Measurements from ENCODE around the gene PRSS50.
"Not testable (repeated sequence)": the region's sequence is repeated elsewhere in the genome, so short reads cannot be mapped to it uniquely, and the experiment has no call there.

Gene PRSS50

DNA sequence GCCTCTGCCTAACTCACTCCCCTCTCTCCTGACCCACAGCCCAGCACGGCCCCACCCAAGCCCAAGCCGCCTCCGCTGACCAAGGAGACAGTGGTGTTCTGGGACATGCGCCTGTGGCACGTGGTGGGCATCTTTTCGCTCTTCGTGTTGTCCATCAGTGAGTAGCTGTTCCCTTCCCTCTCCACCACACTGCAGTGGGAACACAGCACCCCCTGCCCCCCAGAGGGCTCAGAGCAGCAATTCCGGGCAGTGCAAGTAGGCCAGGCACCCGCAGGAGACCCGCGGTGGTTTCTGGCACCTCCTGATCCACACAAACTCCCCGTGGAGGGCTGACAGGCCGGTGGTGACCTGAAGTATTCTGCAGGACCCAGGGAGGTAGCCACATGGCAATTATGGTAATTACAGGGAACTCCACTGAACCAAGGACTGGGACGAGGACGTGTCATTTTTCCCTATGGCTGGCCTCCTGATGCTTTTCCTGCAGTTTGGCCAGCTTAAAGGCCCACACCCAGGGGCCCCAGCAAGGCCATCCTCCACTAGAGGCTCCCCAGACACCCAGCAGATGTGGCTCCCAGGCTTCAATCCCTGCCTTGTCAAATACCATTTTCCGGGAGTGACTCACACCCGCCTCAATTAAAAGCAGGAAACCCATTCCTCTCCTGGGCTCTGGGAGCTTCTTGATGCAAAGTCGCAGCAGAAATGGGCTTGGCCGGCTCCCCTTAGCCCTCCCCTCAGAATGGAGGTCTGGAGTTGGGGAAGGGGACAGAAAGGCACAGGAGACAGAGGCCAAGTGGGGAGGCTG lies 11.7 kb downstream of the PRSS50 start:
- peaks cover 2% of the 10 kb centered on the region for H3K4me1 ChIP-seq (ENCODE audit: control insufficient read depth, insufficient read depth, low read length)
- no peaks in the 10 kb centered on the region for H3K36me3 ChIP-seq (ENCODE audit: insufficient read depth, low read length)
- no peak overlapping the region for H3K4me2 ChIP-seq (ENCODE audit: low read length)
- H3K9ac ChIP-seq (ENCODE audit: low read depth, low read length): no peak overlapping the region
- H3K27me3 ChIP-seq (ENCODE audit: control insufficient read depth, insufficient read depth, low read length): peaks cover 37% of the 10 kb centered on the region
- H3K9me3 ChIP-seq (replicated peaks; ENCODE audit: low read length): no peaks in the 10 kb centered on the region
- no peak overlapping the region for H3K4me3 ChIP-seq (ENCODE audit: low read length)

DNA sequence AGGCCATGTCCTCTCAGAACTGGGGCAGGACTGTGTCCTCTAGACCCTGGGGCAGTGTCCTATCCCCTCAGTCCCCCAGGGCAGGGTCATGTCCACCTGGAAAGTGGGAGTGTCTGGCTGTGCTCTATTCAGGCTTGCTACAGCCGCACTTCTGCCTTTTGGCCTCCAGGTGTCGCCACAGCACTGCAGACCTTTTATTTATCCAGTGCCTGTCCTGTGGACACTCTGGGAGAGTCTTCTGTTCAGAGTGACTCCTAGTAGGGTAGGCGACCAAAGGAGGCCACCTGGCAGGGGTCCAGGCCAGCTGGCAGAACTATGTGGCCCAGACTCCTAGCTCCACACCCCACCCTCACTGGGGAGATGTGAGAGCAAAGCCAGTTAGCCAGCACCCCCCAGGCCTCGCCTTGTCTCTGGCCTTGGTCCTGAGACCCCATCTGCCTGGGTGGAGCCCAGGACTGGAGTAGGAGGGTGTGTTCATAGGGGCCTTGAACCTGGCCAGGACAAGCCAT lies 12.6 kb downstream of the PRSS50 start:
- H3K9me3 ChIP-seq (replicated peaks; ENCODE audit: low read length): no peaks in the 10 kb centered on the region
- peaks cover 39% of the 10 kb centered on the region for H3K27me3 ChIP-seq (ENCODE audit: control insufficient read depth, insufficient read depth, low read length)
- no peaks in the 10 kb centered on the region for H3K36me3 ChIP-seq (ENCODE audit: insufficient read depth, low read length)

DNA sequence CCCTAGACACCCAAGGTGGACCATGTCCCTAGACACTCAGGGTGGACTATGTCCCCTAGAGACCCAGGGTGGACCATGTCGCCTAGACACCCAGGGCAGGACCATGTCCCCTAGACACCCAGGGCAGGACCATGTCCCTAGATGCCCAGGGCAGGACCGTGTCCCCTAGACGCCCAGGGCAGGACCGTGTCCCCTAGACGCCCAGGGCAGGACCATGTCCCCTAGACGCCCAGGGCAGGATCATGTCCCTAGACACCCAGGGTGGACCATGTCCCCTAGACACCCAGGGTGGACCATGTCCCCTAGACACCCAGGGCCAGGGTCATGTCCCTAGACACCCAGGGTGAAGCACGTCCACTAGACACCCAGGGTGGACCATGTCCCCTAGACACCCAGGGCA lies 13.3 kb downstream of the PRSS50 start:
- not testable (repeated sequence) for H3K9me3 ChIP-seq (replicated peaks; ENCODE audit: low read length); H3K9ac ChIP-seq (ENCODE audit: low read depth, low read length); H3K4me3 ChIP-seq (ENCODE audit: low read length); H3K4me2 ChIP-seq (ENCODE audit: low read length); H3K36me3 ChIP-seq (ENCODE audit: insufficient read depth, low read length); H3K4me1 ChIP-seq (ENCODE audit: control insufficient read depth, insufficient read depth, low read length)
- H3K27me3 ChIP-seq (ENCODE audit: control insufficient read depth, insufficient read depth, low read length): peaks cover 46% of the 10 kb centered on the region

More for the DNA sequence above, 12.6 kb downstream of the PRSS50 start:
- peaks cover 2% of the 10 kb centered on the region for H3K4me1 ChIP-seq (ENCODE audit: control insufficient read depth, insufficient read depth, low read length)
- H3K4me2 ChIP-seq (ENCODE audit: low read length): no peak overlapping the region
- no peak overlapping the region for H3K9ac ChIP-seq (ENCODE audit: low read depth, low read length)
- H3K4me3 ChIP-seq (ENCODE audit: low read length): no peak overlapping the region

DNA sequence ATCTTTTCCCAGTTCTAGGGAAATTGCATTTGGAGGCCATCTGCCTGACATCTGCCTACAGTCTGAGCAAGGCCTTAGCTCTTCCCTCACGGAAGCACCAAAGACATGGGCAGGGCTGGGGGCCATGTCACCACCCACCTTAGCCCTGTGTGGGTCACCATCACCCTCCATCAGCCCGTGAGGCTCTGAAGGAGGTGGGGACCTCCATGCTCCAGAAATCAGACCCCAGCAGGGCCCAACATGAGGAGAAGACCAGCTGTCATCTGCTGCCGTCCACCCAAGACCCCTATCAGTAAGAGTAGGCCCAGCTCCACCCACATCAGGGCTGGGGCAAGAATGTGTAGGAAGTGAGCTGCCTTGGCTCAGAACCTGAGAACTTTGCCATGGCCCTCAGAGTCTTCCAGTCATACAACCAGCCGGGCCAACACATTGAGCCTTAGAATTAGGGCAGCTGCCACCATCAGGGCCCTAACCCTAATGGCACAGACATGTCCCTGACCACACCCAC lies 14.6 kb downstream of the PRSS50 start:
- no peaks in the 10 kb centered on the region for H3K9me3 ChIP-seq (replicated peaks; ENCODE audit: low read length)
- H3K36me3 ChIP-seq (ENCODE audit: insufficient read depth, low read length): no peaks in the 10 kb centered on the region
- H3K4me1 ChIP-seq (ENCODE audit: control insufficient read depth, insufficient read depth, low read length): peaks cover 2% of the 10 kb centered on the region
- H3K4me3 ChIP-seq (ENCODE audit: low read length): no peak overlapping the region
- no peak overlapping the region for H3K4me2 ChIP-seq (ENCODE audit: low read length)
- peaks cover 47% of the 10 kb centered on the region for H3K27me3 ChIP-seq (ENCODE audit: control insufficient read depth, insufficient read depth, low read length)
- no peak overlapping the region for H3K9ac ChIP-seq (ENCODE audit: low read depth, low read length)

DNA sequence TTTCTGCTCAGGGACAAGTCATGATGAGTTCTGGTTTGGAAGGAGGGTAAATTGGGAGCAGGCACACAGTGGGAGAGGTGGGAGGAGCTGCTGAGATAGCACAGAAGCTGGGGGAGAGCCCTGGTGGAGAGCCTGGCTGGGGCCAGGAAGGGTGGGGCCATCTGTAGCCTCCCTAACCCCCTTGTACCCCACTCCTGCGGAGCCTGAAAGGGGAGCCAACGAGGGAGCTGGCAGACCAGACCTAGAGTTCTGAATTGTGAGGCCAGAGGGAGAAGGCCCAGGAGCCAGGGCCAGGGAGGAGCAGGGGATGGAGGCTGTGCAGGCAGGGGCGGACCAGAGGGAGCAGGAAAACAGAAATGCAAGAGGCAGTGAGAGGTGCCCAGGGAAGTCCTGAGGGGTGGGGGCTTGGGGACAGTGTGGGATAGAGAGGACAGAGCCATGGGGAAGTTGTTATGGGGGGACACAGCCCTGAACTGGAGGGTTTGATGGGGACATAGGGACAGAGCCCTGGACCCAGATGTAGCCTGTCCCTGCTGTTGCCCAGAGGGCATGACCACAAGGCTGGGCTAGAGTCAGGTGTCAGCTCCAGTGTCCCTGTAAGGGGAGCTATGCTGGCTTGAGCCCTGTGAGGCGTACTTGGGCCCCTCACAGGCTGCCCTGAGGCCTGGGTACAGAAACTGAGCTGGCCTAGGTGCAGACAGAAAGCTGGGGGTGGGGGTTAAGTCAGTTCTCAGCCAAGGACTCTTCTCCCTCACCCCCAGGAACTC lies 15.2 kb downstream of the PRSS50 start:
- no peak overlapping the region for H3K4me2 ChIP-seq (ENCODE audit: low read length)
- peaks cover 2% of the 10 kb centered on the region for H3K4me1 ChIP-seq (ENCODE audit: control insufficient read depth, insufficient read depth, low read length)
- H3K4me3 ChIP-seq (ENCODE audit: low read length): no peak overlapping the region
- no peak overlapping the region for H3K9ac ChIP-seq (ENCODE audit: low read depth, low read length)
- H3K27me3 ChIP-seq (ENCODE audit: control insufficient read depth, insufficient read depth, low read length): peaks cover 47% of the 10 kb centered on the region
- H3K36me3 ChIP-seq (ENCODE audit: insufficient read depth, low read length): no peaks in the 10 kb centered on the region
- H3K9me3 ChIP-seq (replicated peaks; ENCODE audit: low read length): no peaks in the 10 kb centered on the region

DNA sequence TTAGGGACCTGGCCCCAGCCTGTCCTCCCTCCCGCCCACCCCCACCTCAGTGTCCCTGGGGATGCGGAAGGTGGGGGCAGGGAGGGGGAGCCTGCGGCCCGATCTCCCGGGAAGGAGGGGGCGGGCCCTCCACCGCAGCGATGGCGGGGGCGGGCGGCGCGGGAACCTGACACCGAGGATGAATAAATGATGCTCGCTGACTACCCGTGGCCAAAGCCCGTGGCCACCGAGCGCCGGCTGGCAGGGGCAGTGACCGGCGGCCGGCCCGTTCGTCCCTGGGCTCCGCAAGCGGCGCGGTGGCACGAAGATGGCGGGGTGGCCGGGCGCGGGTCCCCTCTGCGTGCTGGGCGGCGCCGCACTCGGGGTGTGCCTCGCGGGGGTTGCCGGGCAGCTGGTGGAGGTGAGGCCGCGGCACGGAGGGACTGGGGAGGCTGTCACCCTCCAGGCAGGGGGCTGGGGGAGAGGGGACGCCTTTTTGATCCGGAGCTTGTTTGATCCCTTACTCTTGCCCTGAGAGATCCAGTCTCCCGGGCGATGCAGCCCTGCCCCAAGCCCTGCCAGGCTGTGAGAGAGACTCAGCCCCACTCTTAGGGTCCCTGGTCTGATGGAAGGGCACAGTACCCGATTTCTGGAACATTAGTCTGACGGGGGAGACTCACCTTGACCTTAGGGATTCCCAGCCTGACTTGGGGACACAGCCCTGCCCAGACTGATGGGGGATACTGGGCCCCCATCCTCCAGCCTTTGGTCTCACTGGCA lies 16.3 kb downstream of the PRSS50 start, which contains the start of gene TMIE:
TMIE (plus strand) TSS at position 212 of the 759 bp plus-strand sequence; CDS start at position 308, 96 bp downstream.
- H3K4me2 ChIP-seq (ENCODE audit: low read length): peak within 1 kb of the TSS; percentile 62
- H3K4me3 ChIP-seq (ENCODE audit: low read length): peak within 1 kb of the TSS; percentile 42
- H3K9ac ChIP-seq (ENCODE audit: low read depth, low read length): no peak within 1 kb of the TSS
- H3K4me1 ChIP-seq (ENCODE audit: control insufficient read depth, insufficient read depth, low read length): peaks cover 2% of the 10 kb centered on the region
- H3K27me3 ChIP-seq (ENCODE audit: control insufficient read depth, insufficient read depth, low read length): peaks cover 47% of the 10 kb centered on the region
- H3K36me3 ChIP-seq (ENCODE audit: insufficient read depth, low read length): no peaks in the 10 kb centered on the region
- no peaks in the 10 kb centered on the region for H3K9me3 ChIP-seq (replicated peaks; ENCODE audit: low read length)

DNA sequence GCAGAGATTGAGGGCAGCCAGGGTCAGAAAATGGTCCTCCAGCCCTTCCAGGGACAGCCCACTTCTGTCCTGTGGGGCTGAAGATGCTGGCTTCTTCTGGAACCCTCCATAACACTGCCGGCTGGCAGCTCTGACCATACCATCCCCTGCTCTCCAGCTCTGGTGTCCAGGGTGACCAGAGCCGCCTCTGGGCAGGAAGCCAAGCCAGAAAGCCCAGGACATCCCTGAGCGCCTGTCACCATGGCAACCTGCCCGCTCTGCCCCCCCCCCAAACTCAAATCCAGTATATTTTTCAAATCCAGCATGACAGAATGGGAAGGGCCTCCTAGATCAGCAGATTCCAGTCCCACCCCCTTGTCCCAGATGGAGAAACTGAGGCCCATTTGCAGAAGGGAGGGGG lies 16.9 kb downstream of the PRSS50 start:
- H3K9ac ChIP-seq (ENCODE audit: low read depth, low read length): no peak overlapping the region
- H3K9me3 ChIP-seq (replicated peaks; ENCODE audit: low read length): no peaks in the 10 kb centered on the region
- H3K4me2 ChIP-seq (ENCODE audit: low read length): no peak overlapping the region
- H3K27me3 ChIP-seq (ENCODE audit: control insufficient read depth, insufficient read depth, low read length): peaks cover 47% of the 10 kb centered on the region
- no peaks in the 10 kb centered on the region for H3K4me1 ChIP-seq (ENCODE audit: control insufficient read depth, insufficient read depth, low read length)
- H3K36me3 ChIP-seq (ENCODE audit: insufficient read depth, low read length): no peaks in the 10 kb centered on the region
- H3K4me3 ChIP-seq (ENCODE audit: low read length): no peak overlapping the region

DNA sequence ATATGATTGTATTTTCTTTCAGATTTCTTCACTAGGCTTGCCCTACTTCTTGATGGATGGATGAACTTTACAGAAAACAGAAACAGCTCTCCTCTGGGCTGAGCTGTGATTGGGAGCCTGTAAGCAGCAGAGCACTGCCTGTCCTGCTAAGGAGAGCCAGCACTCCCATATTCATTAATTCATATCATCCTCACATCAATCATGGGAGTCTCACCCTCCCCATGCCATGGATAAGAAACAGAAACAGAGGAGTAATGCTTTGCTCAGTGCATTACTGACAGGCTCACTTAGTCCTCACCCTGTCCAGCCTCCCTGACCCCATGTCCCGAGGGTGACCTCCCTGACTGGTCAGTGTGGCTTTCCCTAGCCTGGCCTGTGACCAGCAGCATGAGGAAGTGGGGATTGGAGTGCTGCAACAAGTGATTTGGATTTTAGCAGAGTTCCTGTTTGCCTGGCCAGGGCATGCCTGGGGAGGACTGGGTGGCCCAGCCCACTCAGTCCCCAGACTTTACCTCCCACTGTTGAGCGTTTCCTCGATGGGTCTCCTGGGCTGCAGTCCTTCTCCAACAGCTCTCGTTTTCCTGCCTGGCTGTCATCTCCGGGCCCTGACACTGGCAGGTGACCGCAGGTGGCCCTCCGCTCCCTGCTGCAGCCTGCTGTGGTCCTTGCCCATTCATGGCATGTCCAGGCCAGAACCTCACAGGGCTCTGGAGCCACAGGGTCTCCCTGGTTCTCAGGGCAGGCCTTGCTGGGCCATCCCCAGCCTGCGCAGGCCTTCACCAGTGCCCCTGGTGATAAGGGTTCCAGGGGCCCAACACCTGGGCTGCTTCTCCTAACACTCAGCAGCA lies 17.8 kb downstream of the PRSS50 start:
- H3K4me3 ChIP-seq (ENCODE audit: low read length): no peak overlapping the region
- no peaks in the 10 kb centered on the region for H3K36me3 ChIP-seq (ENCODE audit: insufficient read depth, low read length)
- no peak overlapping the region for H3K4me2 ChIP-seq (ENCODE audit: low read length)
- no peak overlapping the region for H3K9ac ChIP-seq (ENCODE audit: low read depth, low read length)
- H3K9me3 ChIP-seq (replicated peaks; ENCODE audit: low read length): no peaks in the 10 kb centered on the region
- no peaks in the 10 kb centered on the region for H3K4me1 ChIP-seq (ENCODE audit: control insufficient read depth, insufficient read depth, low read length)
- H3K27me3 ChIP-seq (ENCODE audit: control insufficient read depth, insufficient read depth, low read length): peaks cover 44% of the 10 kb centered on the region

DNA sequence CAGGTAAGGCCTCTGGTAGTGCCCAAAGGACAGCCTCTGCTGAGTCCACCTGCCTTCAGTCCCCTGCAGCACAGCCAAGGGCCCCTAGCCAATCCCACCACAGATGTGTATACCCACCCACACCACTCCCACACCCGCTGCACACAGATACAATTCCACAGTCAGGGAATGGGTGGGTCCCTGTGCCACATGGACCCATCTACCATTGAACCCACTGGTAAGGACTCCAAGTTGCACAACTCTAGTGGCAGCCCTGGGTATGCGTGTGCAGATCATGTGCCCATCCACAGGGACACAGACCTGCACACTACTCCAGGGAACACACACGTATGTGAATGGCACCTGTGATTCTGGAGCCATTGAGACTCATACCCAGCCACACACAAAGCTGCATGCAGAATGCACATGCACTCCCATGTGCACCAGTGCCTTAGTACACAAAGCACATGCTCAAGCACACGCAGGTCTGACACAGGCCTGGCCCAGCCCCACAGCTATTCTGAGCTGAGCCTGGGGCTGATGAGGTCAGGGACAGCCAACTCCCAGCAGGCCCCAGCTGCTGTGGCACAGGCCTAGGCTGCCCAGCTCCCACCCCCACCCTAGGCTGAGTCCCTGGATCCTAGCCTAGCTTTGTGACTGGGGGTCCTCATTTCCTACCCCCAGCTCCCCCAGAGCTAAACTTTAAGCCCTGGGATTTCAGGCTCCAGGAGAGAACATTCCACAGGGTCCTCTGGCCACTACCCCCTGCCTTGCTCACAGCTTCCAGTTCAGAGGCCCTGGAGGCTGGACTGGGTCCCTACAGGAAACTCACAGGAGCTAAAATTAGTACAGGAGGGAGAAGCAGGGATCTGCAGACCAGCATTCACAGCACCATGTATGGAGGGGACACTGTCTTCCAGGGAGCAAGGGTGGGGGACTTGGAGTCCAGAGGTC lies 21.4 kb downstream of the PRSS50 start:
- peaks cover 9% of the 10 kb centered on the region for H3K4me1 ChIP-seq (ENCODE audit: control insufficient read depth, insufficient read depth, low read length)
- H3K4me2 ChIP-seq (ENCODE audit: low read length): no peak overlapping the region
- no peak overlapping the region for H3K9ac ChIP-seq (ENCODE audit: low read depth, low read length)
- H3K9me3 ChIP-seq (replicated peaks; ENCODE audit: low read length): no peaks in the 10 kb centered on the region
- H3K36me3 ChIP-seq (ENCODE audit: insufficient read depth, low read length): no peaks in the 10 kb centered on the region
- H3K4me3 ChIP-seq (ENCODE audit: low read length): no peak overlapping the region
- H3K27me3 ChIP-seq (ENCODE audit: control insufficient read depth, insufficient read depth, low read length): peaks cover 27% of the 10 kb centered on the region

Measured in skeletal muscle satellite cell (primary cell).